MV-4-11 (cell line): Measurements from ENCODE around the gene SS18L1.
"Not testable (repeated sequence)": the region's sequence is repeated elsewhere in the genome, so short reads cannot be mapped to it uniquely, and the experiment has no call there.

Experiments
- DNase-seq: peaks from one replicate; lab custom pipeline; 2025; lab: John Stamatoyannopoulos, UW

Gene SS18L1

GRCh38 chr20:62137092-62137384 lies 6.5 kb upstream of the SS18L1 start:
- DNase-seq: no peak

GRCh38 chr20:62137478-62138203 lies 5.9 kb upstream of the SS18L1 start:
- no peak for DNase-seq

GRCh38 chr20:62138204-62138543 lies 5.4 kb upstream of the SS18L1 start:
- DNase-seq: no peak

- no peak for DNase-seq
Observed at GRCh38 chr20:62138912-62139311, 4.7 kb upstream of the SS18L1 start.

- no peak for DNase-seq
Observed at GRCh38 chr20:62139636-62140035, 3.9 kb upstream of the SS18L1 start.

- no peak for DNase-seq
Observed at GRCh38 chr20:62141043-62141396, 2.5 kb upstream of the SS18L1 start.

GRCh38 chr20:62141397-62142251 lies 1.9 kb upstream of the SS18L1 start:
- DNase-seq: peak; percentile 55

- no peak for DNase-seq
Observed at GRCh38 chr20:62142252-62143080, 1.1 kb upstream of the SS18L1 start.

- peak; percentile 52 for DNase-seq
Observed at GRCh38 chr20:62143957-62144825, 622 bp downstream of the SS18L1 start.

GRCh38 chr20:62145688-62146018 lies 2.1 kb downstream of the SS18L1 start:
- no peak for DNase-seq

GRCh38 chr20:62146019-62146755 lies 2.6 kb downstream of the SS18L1 start:
- DNase-seq: no peak

- DNase-seq: no peak
Observed at GRCh38 chr20:62147125-62147524, 3.6 kb downstream of the SS18L1 start.

- no peak for DNase-seq
Observed at GRCh38 chr20:62147528-62147927, 4.0 kb downstream of the SS18L1 start.

- DNase-seq: not testable (repeated sequence)
Observed at GRCh38 chr20:62148383-62148782, 4.8 kb downstream of the SS18L1 start.

GRCh38 chr20:62148908-62149314 lies 5.3 kb downstream of the SS18L1 start:
- DNase-seq: no peak

- DNase-seq: no peak
Observed at GRCh38 chr20:62149532-62150309, 6.2 kb downstream of the SS18L1 start.

- no peak for DNase-seq
Observed at GRCh38 chr20:62150310-62150575, 6.7 kb downstream of the SS18L1 start.

GRCh38 chr20:62151225-62151624 lies 7.7 kb downstream of the SS18L1 start:
- DNase-seq: no peak

GRCh38 chr20:62151835-62152364 lies 8.3 kb downstream of the SS18L1 start:
- no peak for DNase-seq

- DNase-seq: no peak
Observed at GRCh38 chr20:62155428-62156253, 12.1 kb downstream of the SS18L1 start.
